ENCODE results near the gene DSC1.

Gene DSC1

GRCh38 chr18:31079973-31080372 lies 82.7 kb downstream of the DSC1 start:
- ChIA-PET POLR2A (no interaction called here), CTCF (interaction anchor here (0.8 to 1.5 kb wide), 6 partner anchors 9 to 249 kb away, joined by 3 to 4 read pairs (median 3); no protein-coding TSS in a partner anchor)
- TF ChIP-seq CTCF (IDR thresholded peaks at IDR 0.05; ENCODE audit: control extremely low read depth, extremely low read depth, low read depth, missing control alignments), result no peak
- no peak for DNase-seq (ENCODE audit: extremely low spot score)
